ENCODE measurements around the gene POLE. TPM values are rescaled to one million over a fixed set of nuclear protein-coding genes. Genes with fewer than 3 reads are reported as not detected.

Gene POLE
- total RNA-seq, 2 experiments from 2014 or later, result 115 to 121 TPM

DNA sequence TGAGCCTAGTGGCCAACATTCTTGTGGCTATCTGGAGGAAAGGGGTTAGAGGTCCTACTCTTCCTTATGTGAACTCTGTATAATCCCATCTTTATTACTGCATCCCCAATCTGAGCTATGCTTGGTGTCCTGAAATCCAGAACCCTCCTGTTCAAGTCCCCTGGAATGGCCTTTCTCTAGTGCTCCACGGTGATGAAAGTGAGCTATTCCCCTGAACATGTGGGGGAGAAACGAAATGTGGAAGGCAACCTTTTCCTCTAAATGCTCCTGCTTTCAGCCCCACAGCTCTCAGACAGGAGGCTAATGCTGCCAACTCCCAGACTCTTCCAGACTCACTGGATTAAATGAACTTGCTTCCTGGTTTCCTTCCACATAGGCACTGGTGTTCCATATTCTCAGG is 21.0 kb upstream of the POLE start:
- DNase-seq (no peak), ATAC-seq (no peak)
- H3K36me3 Mint-ChIP-seq (ENCODE audit: low read depth), result peaks cover 37% of the 10 kb centered on the region
- H3K27ac Mint-ChIP-seq, result no peak overlapping the region
- ChIA-PET CTCF (no interaction called here), POLR2A (interaction anchor here (0.9 to 1.3 kb wide), 3 partner anchors 14 to 23 kb away, joined by 3 to 4 read pairs (median 4); partner anchors contain the start of gene POLE)
- no peak overlapping the region for H3K4me3 Mint-ChIP-seq
- H3K9me3 Mint-ChIP-seq, result peaks cover 10% of the 10 kb centered on the region
- no peaks in the 10 kb centered on the region for H3K27me3 Mint-ChIP-seq
- peaks cover 12% of the 10 kb centered on the region for H3K4me1 Mint-ChIP-seq (ENCODE audit: low read depth)
- intact Hi-C loops (cut with micrococcal nuclease), result no loop called here
- TF ChIP-seq, protein P1, sequence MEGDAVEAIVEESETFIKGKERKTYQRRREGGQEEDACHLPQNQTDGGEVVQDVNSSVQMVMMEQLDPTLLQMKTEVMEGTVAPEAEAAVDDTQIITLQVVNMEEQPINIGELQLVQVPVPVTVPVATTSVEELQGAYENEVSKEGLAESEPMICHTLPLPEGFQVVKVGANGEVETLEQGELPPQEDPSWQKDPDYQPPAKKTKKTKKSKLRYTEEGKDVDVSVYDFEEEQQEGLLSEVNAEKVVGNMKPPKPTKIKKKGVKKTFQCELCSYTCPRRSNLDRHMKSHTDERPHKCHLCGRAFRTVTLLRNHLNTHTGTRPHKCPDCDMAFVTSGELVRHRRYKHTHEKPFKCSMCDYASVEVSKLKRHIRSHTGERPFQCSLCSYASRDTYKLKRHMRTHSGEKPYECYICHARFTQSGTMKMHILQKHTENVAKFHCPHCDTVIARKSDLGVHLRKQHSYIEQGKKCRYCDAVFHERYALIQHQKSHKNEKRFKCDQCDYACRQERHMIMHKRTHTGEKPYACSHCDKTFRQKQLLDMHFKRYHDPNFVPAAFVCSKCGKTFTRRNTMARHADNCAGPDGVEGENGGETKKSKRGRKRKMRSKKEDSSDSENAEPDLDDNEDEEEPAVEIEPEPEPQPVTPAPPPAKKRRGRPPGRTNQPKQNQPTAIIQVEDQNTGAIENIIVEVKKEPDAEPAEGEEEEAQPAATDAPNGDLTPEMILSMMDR (IDR thresholded peaks at IDR 0.05), result no peak

DNA sequence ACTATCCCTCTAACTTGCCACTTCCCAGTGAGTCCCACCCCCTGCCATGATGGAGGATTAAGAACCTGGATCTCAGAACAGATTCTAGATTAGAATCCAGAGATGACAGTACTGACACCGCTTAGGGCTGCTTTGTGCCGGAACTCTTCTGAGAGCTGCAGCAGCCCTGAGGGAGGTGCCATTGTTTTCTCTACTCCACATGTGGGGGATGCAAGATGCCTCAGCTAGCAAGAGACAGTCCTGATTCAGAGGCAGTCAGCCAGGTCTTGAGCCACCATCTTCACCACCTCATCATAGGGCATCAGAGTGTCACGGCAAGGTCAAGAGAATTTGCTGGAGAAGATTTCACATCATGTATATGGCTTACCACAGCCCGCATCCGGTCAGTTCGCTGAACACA is 20.1 kb upstream of the POLE start:
- no peak overlapping the region for H3K27ac Mint-ChIP-seq
- TF ChIP-seq, protein P1 (IDR thresholded peaks at IDR 0.05), result no peak
- peaks cover 10% of the 10 kb centered on the region for H3K9me3 Mint-ChIP-seq
- DNase-seq (no peak), ATAC-seq (no peak)
- ChIA-PET POLR2A (interaction anchor here (1.3 kb wide), 1 partner anchor 21 kb away, joined by 4 read pairs; the partner anchor contains the start of gene POLE), CTCF (no interaction called here)
- H3K36me3 Mint-ChIP-seq (ENCODE audit: low read depth), result peaks cover 34% of the 10 kb centered on the region
- no peak overlapping the region for H3K4me3 Mint-ChIP-seq
- H3K27me3 Mint-ChIP-seq, result no peaks in the 10 kb centered on the region
- H3K4me1 Mint-ChIP-seq (ENCODE audit: low read depth), result peaks cover 6% of the 10 kb centered on the region
- intact Hi-C loops (cut with micrococcal nuclease), result no loop called here

DNA sequence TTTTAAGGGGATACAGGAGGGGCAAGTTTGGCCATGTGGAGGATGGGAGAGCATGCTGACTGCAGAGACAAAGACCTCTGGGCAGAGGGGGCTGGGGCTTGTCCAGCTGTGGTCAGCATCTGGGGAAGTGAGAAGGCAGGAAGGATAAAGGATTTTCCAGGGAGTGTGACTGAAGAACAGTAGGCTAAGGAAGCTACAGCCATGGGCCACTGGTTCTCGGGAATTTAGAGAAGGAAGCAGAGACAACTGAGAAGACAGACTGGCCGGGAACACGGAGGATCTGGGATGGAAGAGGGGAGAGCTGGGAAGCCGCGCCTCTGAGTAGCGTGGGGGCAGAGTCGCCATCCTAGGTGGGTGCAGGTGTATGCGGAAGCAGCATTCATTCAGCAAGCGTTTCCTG is 16.5 kb upstream of the POLE start:
- DNase-seq (no peak), ATAC-seq (no peak)
- ChIA-PET CTCF (interaction anchor here (0.9 kb wide), 1 partner anchor 89 kb away, joined by 3 read pairs; no protein-coding TSS in a partner anchor), POLR2A (interaction anchor here (1.1 kb wide), 1 partner anchor 10 kb away, joined by 3 read pairs; no protein-coding TSS in a partner anchor)
- H3K4me1 Mint-ChIP-seq (ENCODE audit: low read depth), result peaks cover 2% of the 10 kb centered on the region
- intact Hi-C loops (cut with micrococcal nuclease), result no loop called here
- TF ChIP-seq, protein P1 (IDR thresholded peaks at IDR 0.05), result no peak
- no peaks in the 10 kb centered on the region for H3K27me3 Mint-ChIP-seq
- H3K4me3 Mint-ChIP-seq, result no peak overlapping the region
- H3K36me3 Mint-ChIP-seq (ENCODE audit: low read depth), result peaks cover 48% of the 10 kb centered on the region
- no peak overlapping the region for H3K27ac Mint-ChIP-seq
- H3K9me3 Mint-ChIP-seq, result peaks cover 10% of the 10 kb centered on the region

DNA sequence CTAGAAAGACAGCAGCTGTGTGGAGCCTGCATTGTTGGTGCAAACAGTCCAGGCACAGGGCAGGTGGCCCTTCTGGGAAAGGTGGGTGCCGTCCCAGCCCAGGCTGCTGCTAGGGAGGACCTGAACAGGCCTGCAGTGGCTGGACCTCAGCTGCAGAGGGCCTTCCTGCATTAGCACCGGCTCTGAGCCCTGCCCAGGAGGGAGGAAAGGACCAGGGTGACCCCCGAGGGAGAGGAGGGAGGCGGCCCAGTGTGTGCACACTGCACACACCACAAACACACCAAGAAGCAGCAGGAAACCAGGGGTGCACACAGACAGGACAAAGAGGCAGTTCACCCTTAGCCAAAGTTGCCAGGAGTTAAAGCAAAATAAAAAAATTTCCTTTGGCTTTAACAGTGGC is 15.5 kb upstream of the POLE start:
- intact Hi-C loops (cut with micrococcal nuclease), result no loop called here
- DNase-seq (no peak), ATAC-seq (no peak)
- ChIA-PET CTCF (no interaction called here), POLR2A (interaction anchor here (0.7 to 0.8 kb wide), 2 partner anchors 9 to 71 kb away, joined by 3 read pairs; no protein-coding TSS in a partner anchor)
- Mint-ChIP-seq H3K4me1 (ENCODE audit: low read depth) (peaks cover 2% of the 10 kb centered on the region), H3K36me3 (ENCODE audit: low read depth) (peaks cover 45% of the 10 kb centered on the region), H3K27me3 (no peaks in the 10 kb centered on the region), H3K4me3 (no peak overlapping the region), H3K27ac (no peak overlapping the region), H3K9me3 (peaks cover 4% of the 10 kb centered on the region)
- TF ChIP-seq, protein P1 (IDR thresholded peaks at IDR 0.05), result no peak

DNA sequence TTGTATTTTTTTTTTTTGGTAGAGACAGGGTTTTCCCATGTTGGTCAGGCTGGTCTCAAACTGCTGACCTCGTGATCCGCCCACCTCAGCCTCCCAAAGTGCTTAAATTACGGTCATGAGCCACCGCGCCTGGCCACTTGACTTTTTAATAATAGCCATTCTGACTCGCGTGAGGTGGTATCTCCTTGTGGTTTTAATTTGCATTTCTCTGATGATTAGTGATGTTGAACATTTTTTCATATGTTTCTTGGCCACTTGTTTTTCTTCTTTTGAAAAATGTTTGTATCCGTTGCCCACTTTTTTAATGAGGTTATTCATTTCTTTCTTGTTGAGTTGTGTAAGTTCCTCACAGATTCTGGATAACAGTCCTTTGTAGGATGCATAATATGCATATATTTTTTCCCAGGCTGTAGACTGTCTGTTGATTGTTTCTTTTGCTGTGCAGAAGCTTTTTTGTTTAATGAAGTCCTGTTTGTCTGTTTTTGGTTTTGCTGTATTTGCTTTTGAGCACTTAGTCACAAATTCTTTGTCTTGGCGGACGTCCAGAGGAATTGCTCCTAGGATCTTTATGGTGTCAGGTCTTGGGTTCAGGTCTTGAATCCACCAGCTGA is 13.2 kb upstream of the POLE start:
- Mint-ChIP-seq H3K4me3 (no peak overlapping the region), H3K4me1 (ENCODE audit: low read depth) (peaks cover 2% of the 10 kb centered on the region), H3K36me3 (ENCODE audit: low read depth) (peaks cover 45% of the 10 kb centered on the region), H3K9me3 (no peaks in the 10 kb centered on the region), H3K27ac (no peak overlapping the region), H3K27me3 (no peaks in the 10 kb centered on the region)
- POLR2A ChIA-PET, result no interaction called here
- ATAC-seq (no peak), DNase-seq (no peak)
- intact Hi-C loops (cut with micrococcal nuclease), result no loop called here
- CTCF ChIA-PET, result no interaction called here
- TF ChIP-seq, protein P1 (IDR thresholded peaks at IDR 0.05), result no peak

All from activated CD8-positive, alpha-beta T cell treated with anti-CD3 and anti-CD28 coated beads for 36 hours (primary cell).